NK-92 (cell line): ENCODE data around the gene FAM118A.
"Not testable (repeated sequence)": the region's sequence is repeated elsewhere in the genome, so short reads cannot be mapped to it uniquely, and the experiment has no call there.

Source experiments
- DNase-seq: peaks from one replicate; lab custom pipeline; 2025; ENCODE audit not compliant: unreplicated experiment; lab: John Stamatoyannopoulos, UW

FAM118A gene

GRCh38 chr22:45373592-45373991 lies 63.9 kb downstream of the FAM118A start:
- not testable (repeated sequence) for DNase-seq

DNA sequence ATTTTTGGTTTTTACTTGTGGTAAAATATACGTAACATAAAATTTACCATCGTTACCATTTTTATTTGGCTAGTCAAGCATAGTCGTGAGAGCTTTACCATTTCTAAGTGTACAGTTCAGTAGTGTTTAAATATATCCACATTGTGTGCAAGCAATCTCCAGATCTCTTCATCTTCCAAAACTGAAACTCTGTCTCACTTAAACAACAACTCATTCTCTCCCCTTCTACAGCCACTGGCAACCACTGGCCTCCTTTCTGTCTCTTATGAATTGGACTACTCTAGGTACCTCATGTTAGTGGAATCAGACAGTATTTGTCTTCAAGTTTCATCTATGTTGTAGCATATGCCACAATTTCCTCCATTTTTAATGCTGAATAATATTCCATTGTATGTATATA lies 66.3 kb downstream of the FAM118A start:
- no peak for DNase-seq

GRCh38 chr22:45376703-45377102 lies 67.0 kb downstream of the FAM118A start:
- no peak for DNase-seq

DNA sequence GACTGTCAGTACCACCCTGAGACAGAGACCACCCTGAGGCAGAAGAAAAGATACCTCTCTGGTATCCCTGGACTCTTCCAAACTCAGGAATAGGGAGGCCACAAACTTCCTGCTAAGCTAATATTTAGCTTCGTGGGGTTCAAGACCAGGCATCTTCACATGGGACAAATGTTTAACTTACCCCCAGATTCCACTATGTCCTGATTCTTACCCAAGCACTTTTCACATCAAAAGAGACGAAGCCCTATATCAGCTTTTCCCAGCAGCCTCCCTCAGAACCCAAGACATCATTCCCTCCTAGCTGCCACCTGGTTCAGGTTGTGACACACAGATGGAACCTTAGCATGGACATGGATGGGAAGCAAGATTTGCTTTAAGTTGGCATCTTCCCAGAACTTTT lies 71.6 kb downstream of the FAM118A start:
- DNase-seq = no peak

- DNase-seq = no peak
Observed at GRCh38 chr22:45389546-45389945, 79.8 kb downstream of the FAM118A start.
